HG03139 (cell line): ENCODE data around the gene NUS1.
"Not testable (repeated sequence)": the region's sequence is repeated elsewhere in the genome, so short reads cannot be mapped to it uniquely, and the experiment has no call there.

ENCODE experiments used
- ATAC-seq: cut with Tn5 transposase; IDR thresholded peaks from one replicate; pipeline ENCODE4 v1.9.1; 2021; ENCODE audit not compliant: unreplicated experiment

The NUS1 gene

GRCh38 chr6:117674991-117675657 lies at the start of gene NUS1:
TSS of gene NUS1 (plus strand) at chr6:117675469. CDS start at chr6:117675671, 202 bp downstream.
- ATAC-seq: peak; percentile 98

GRCh38 chr6:117627533-117627932 lies 47.7 kb upstream of the NUS1 start:
- no peak for ATAC-seq

- ATAC-seq: no peak
Measured at GRCh38 chr6:117629119-117629660, 46.1 kb upstream of the NUS1 start.

- no peak for ATAC-seq
Measured at GRCh38 chr6:117637770-117638169, 37.5 kb upstream of the NUS1 start.

GRCh38 chr6:117642976-117643375 lies 32.3 kb upstream of the NUS1 start:
- ATAC-seq: no peak

- not testable (repeated sequence) for ATAC-seq
Measured at GRCh38 chr6:117651984-117652383, 23.3 kb upstream of the NUS1 start.

GRCh38 chr6:117653949-117654348 lies 21.3 kb upstream of the NUS1 start:
- ATAC-seq: no peak

GRCh38 chr6:117655380-117655779 lies 19.9 kb upstream of the NUS1 start:
- ATAC-seq: no peak

GRCh38 chr6:117666881-117667280 lies 8.4 kb upstream of the NUS1 start:
- ATAC-seq: no peak

- no peak for ATAC-seq
Measured at GRCh38 chr6:117668736-117669135, 6.5 kb upstream of the NUS1 start.

GRCh38 chr6:117674503-117674902 lies 766 bp upstream of the NUS1 start:
- no peak for ATAC-seq

GRCh38 chr6:117675658-117676301 lies 511 bp downstream of the NUS1 start:
- ATAC-seq: peak; percentile 16

- ATAC-seq: no peak
Measured at GRCh38 chr6:117676577-117677218, 1.4 kb downstream of the NUS1 start.

- no peak for ATAC-seq
Measured at GRCh38 chr6:117677553-117678141, 2.4 kb downstream of the NUS1 start.

GRCh38 chr6:117681162-117681741 lies 6.0 kb downstream of the NUS1 start:
- ATAC-seq: no peak

GRCh38 chr6:117684749-117685148 lies 9.5 kb downstream of the NUS1 start:
- ATAC-seq: no peak

- no peak for ATAC-seq
Measured at GRCh38 chr6:117685359-117685758, 10.1 kb downstream of the NUS1 start.

- ATAC-seq: no peak
Measured at GRCh38 chr6:117687021-117687648, 11.9 kb downstream of the NUS1 start.

GRCh38 chr6:117689584-117689983 lies 14.3 kb downstream of the NUS1 start:
- ATAC-seq: not testable (repeated sequence)

- no peak for ATAC-seq
Measured at GRCh38 chr6:117706504-117706903, 31.2 kb downstream of the NUS1 start.
